Measurements from ENCODE around the gene TSPO2.
"Not testable (repeated sequence)": the region's sequence is repeated elsewhere in the genome, so short reads cannot be mapped to it uniquely, and the experiment has no call there.

Gene TSPO2

DNA sequence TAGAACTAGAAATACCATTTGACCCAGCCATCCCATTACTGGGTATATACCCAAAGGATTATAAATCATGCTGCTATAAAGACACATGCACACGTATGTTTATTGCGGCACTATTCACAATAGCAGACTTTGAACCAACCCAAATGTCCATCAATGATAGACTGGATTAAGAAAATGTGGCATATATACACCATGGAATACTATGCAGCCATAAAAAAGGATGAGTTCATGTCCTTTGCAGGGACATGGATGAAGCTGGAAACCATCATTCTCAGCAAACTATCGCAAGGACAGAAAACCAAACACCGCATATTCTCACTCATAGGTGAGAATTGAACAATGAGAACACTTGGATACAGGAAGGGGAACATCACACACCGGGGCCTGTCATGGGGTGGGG, 26.4 kb upstream of the TSPO2 start:
- DNase-seq (ENCODE audit: low spot score in 2 of 2); H3K4me1 Mint-ChIP-seq; H3K9me3 Mint-ChIP-seq; H3K4me3 Mint-ChIP-seq; ATAC-seq; H3K27ac Mint-ChIP-seq; H3K36me3 Mint-ChIP-seq: not testable (repeated sequence)

DNA sequence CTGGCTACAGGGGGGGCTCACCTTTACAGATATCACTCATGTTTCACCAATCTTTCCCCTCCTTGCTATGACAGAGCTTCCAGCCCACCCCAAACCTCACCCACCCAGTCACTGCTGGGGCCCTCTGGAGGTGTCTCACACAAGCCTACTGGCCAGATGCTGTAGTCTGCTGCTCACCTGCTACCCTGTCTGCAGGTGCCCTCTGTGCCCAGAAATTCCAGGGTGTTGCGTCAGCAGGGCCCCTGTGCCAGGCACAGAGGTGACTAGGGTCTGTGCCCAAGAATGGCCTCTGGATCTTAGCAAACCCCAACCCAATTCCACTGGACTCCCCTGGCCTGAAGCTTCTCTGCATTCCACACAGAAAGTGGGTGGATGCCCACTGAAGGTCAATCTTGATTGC, 24.6 kb upstream of the TSPO2 start:
- Mint-ChIP-seq H3K4me1 (no peaks in the 10 kb centered on the region), H3K36me3 (no peaks in the 10 kb centered on the region), H3K4me3 (no peak overlapping the region), H3K27ac (no peak overlapping the region), H3K9me3 (no peaks in the 10 kb centered on the region)
- ATAC-seq (no peak), DNase-seq (ENCODE audit: low spot score in 2 of 2) (no peak)

DNA sequence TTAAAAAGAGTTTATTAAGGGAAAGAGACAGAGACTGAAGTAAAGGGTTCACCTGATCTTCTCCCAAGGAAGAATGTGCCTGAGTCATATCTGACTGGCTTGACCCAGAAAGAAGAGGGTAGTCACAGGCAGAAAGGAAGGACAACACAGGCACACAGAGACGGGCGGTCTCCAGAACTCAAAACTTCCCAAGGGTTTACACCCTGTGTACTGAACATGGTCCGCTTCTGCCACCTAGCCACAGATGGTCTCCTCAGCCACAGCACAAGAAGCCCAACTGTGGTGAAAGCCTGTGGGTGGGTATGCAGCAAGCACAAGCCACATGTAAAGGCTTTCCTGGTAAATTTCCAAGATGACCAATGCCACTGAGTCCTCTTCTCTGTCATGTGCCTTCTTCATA, 20.4 kb upstream of the TSPO2 start:
- DNase-seq (ENCODE audit: low spot score in 2 of 2) (no peak), ATAC-seq (no peak)
- Mint-ChIP-seq H3K27ac (no peak overlapping the region), H3K9me3 (no peaks in the 10 kb centered on the region), H3K4me1 (no peaks in the 10 kb centered on the region), H3K36me3 (no peaks in the 10 kb centered on the region), H3K4me3 (no peak overlapping the region)

DNA sequence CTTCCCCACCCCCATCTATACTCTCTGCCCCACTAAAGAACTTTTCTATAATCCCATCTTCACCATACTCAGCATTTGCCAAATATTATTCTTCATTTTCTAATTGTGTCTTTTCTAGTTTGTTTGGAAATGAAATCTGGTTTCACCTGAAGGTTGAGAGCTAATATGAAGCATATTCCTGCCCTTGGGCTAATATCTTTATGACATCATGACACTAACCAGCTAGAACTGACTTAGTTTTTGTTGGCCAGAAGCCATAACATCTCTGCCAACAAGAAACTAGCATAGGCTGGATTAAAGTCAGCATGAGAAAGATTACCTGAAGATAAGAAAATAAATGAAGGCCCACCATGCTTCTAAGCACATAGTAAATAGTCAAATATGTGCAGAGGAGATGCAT, 20.0 kb upstream of the TSPO2 start:
- peaks cover 4% of the 10 kb centered on the region for H3K4me1 Mint-ChIP-seq
- no peak overlapping the region for H3K4me3 Mint-ChIP-seq
- no peaks in the 10 kb centered on the region for H3K36me3 Mint-ChIP-seq
- DNase-seq (ENCODE audit: low spot score in 2 of 2) (no peak), ATAC-seq (no peak)
- H3K9me3 Mint-ChIP-seq = no peaks in the 10 kb centered on the region
- no peak overlapping the region for H3K27ac Mint-ChIP-seq

DNA sequence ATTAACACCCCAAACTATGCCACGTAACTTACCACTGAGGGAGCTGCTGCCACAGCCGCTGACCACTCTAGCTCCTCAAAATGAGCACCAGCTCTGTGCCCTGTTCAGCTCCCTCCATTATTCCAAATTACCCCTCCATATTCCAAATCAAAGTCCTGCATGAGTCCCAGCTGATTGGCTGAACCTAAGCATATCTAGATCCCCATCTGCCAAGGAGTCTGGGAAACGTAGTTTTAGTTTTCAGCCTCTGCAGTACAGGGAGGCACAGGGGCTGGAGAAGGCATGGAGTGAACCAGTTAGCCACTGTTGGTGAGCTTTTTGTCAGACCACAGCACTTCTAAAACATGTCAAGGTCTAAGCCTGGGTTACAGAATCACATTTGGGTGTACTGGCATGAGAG, 19.2 kb upstream of the TSPO2 start:
- no peaks in the 10 kb centered on the region for H3K9me3 Mint-ChIP-seq
- no peak overlapping the region for H3K4me3 Mint-ChIP-seq
- ATAC-seq (no peak), DNase-seq (ENCODE audit: low spot score in 2 of 2) (no peak)
- H3K27ac Mint-ChIP-seq = no peak overlapping the region
- peaks cover 13% of the 10 kb centered on the region for H3K4me1 Mint-ChIP-seq
- H3K36me3 Mint-ChIP-seq = peaks cover 5% of the 10 kb centered on the region

DNA sequence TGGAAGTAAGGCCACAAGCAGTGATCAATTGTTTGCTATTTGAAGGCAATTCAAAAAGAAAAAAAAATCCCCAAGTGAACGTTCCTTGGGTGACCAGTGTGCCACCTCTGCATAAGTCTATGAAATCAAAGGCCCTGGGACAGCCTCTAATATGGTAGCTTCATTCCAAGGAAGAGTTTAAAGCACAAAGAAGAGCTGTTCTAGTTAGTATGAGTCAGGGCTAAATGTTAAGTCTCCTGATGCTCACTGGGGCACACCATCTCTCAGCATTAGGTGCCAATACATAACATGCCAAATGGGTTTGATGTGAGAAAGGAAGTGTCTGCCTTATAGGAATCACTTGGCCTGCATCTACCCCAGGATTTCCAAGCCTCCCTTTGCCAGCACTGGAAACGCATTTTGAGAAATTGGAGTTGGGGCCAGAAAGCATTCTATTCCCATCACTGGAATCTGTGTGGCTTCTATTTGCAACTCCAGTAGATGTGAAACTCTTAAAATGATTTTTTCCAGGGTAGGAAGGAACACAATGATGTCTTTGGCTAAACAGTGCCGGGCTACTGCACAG, 16.2 kb upstream of the TSPO2 start:
- Mint-ChIP-seq H3K4me3 (no peak overlapping the region), H3K27ac (no peak overlapping the region), H3K4me1 (peaks cover 25% of the 10 kb centered on the region)

DNA sequence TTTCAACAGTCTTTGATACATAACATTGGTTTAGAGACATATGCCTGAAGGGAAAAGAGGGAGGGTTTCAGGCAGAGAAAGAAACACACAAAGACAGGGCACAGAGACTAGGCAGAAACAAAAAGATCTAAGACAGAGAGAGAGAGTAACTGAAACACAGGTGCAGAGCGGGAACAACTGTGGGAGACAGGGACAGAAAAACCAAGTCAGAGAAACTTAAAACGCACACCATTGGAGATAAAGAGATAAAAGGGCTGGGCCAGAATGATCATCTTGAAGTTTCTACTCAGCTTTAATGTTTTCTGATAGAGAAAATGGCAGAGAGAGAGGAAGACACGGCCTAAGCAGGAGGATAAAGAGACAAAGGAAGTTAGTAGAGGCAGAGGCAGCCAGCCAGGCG, 15.0 kb upstream of the TSPO2 start:
- H3K36me3 Mint-ChIP-seq = peaks cover 6% of the 10 kb centered on the region
- H3K27ac Mint-ChIP-seq = peak overlapping the region; percentile 58
- H3K4me1 Mint-ChIP-seq = peaks cover 25% of the 10 kb centered on the region
- no peak for ATAC-seq
- no peak for DNase-seq (ENCODE audit: low spot score in 2 of 2)
- H3K4me3 Mint-ChIP-seq = peak overlapping the region; percentile 72
- H3K9me3 Mint-ChIP-seq = no peaks in the 10 kb centered on the region

More for the DNA sequence above, 16.2 kb upstream of the TSPO2 start:
- no peak for DNase-seq (ENCODE audit: low spot score in 2 of 2)
- Mint-ChIP-seq H3K9me3 (no peaks in the 10 kb centered on the region), H3K36me3 (peaks cover 6% of the 10 kb centered on the region)
- ATAC-seq = no peak

DNA sequence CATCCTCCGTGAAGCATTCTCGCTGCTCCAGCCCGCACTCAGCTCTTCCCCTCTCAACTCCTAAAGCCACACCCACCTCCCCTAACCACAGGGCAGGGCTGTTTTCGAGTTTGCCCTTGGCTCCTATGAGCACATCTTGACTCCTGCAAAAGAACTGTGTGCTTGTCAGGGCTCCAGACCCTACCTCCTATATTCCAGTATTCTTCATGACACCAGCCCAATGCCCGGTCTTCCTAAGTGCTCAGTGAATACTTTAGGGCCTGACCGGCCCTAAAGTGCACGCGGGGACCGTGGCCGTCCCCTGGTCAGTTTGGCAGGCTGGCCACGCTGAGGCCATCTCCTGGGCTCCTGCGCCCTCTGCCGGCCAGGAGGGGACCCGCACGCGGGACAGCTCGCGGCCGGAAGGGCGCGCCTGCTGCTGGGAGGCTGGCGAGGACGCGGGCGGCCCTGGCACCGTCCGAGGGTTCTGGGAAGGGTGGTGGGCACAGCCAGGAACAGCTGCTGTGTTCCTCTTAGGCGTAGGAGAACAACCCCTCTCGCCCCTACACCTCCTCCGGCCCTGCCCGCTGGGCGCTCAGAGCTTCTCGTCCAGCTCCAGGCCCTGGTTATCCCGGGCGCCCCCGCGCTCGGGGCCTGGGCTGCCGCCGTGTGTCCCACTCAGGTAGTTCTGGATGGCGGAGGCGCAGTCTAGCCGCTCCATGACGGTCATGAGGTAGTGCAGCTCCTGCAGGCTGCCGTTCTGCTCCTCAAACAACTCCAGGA, 14.3 kb upstream of the TSPO2 start:
- Mint-ChIP-seq H3K27ac (peak overlapping the region; percentile 58), H3K36me3 (peaks cover 6% of the 10 kb centered on the region), H3K9me3 (no peaks in the 10 kb centered on the region), H3K4me1 (peaks cover 25% of the 10 kb centered on the region), H3K4me3 (peak overlapping the region; percentile 72)
- DNase-seq (ENCODE audit: low spot score in 2 of 2) (peak; percentile 91 to 93), ATAC-seq (peak; percentile 90)

DNA sequence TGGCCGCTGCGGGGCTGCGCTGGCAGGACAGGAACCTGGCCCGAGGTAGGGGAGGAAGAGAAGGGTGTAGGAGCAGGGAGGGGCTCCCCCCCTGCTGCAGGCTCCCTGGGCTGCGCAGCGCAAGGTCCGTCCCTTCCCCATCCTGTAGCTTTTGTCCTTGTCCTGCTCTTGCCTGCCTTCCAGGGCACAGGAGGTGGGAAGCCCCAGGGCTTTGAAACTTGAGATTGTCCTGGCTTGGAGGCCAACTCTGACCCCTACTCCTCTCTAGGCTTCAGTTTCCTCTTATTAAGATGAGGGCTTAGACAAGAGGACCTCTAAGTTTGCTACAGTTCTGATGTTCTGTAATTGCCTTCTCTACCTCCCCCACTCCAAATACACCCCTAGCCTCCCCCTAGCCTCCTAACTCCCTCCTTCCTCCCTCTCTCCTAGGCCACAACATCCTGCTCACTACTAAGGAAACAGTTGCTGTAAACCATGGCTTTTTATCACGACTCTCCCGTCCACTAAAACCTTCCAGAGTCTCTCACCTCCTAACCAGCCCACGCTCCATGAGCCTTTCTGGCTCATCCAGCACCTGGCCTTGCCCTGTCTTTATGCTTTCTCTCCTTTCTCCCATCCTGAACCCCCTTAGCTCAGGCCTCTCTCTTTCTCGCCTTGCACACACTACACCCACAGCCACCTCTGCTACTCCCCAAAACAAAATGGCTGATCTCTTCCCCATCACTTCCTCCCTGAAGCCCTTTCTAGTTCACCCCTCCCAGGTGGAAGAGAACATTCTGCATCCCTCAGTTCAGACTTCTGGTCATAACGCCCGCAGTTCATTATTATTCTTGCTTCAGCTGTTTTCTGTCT, 13.5 kb upstream of the TSPO2 start:
- Mint-ChIP-seq H3K9me3 (no peaks in the 10 kb centered on the region), H3K4me3 (peak overlapping the region; percentile 72), H3K27ac (peak overlapping the region; percentile 58), H3K4me1 (peaks cover 25% of the 10 kb centered on the region), H3K36me3 (peaks cover 6% of the 10 kb centered on the region)
- no peak for DNase-seq (ENCODE audit: low spot score in 2 of 2)
- peak; percentile 59 for ATAC-seq

DNA sequence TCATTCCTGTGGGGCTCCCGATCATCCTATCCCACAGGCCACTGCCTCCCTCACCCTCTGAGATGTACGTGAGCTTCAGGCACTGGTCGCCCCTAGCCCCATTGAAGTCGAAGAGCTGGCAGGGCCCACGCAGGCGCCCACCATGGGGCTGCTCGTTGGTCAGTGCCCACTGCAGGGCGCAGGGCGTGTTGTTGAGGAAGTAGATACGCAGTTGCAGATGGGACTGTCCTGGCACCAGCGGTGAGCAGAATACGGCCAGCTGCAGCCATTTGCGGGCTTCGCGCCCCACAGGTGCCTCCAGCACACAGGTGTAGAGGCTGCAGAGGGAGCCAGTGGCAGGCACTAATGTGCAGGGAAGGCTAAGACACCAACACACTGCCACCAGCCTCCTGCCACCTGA, 9.4 kb upstream of the TSPO2 start:
- DNase-seq (ENCODE audit: low spot score in 2 of 2) (no peak), ATAC-seq (no peak)
- H3K4me3 Mint-ChIP-seq = no peak overlapping the region
- peaks cover 15% of the 10 kb centered on the region for H3K4me1 Mint-ChIP-seq
- H3K9me3 Mint-ChIP-seq = no peaks in the 10 kb centered on the region
- peaks cover 3% of the 10 kb centered on the region for H3K36me3 Mint-ChIP-seq
- peak overlapping the region; percentile 0 for H3K27ac Mint-ChIP-seq

DNA sequence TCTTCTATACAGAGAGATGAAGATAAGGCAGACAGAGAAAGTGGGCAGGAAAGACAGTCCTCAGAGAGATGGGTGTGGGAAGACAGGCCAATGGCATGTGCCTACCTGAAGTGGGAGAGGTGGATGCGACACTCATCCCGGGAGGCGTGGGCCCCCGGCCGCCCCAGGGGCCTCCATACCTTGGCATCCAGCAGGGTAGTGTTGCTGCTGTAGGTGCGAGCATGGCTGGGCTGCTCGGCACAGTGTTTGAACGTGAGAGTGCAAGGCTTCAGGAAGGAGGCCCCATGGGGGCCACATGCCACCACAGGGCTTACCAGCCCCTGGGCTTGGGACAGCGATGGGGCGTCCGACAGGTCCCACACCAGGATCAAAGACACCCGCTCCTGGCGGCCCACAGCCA, 8.5 kb upstream of the TSPO2 start:
- no peaks in the 10 kb centered on the region for H3K9me3 Mint-ChIP-seq
- no peak overlapping the region for H3K4me3 Mint-ChIP-seq
- ATAC-seq (no peak), DNase-seq (ENCODE audit: low spot score in 2 of 2) (no peak)
- peak overlapping the region; percentile 0 for H3K27ac Mint-ChIP-seq
- peaks cover 6% of the 10 kb centered on the region for H3K4me1 Mint-ChIP-seq
- no peaks in the 10 kb centered on the region for H3K36me3 Mint-ChIP-seq

DNA sequence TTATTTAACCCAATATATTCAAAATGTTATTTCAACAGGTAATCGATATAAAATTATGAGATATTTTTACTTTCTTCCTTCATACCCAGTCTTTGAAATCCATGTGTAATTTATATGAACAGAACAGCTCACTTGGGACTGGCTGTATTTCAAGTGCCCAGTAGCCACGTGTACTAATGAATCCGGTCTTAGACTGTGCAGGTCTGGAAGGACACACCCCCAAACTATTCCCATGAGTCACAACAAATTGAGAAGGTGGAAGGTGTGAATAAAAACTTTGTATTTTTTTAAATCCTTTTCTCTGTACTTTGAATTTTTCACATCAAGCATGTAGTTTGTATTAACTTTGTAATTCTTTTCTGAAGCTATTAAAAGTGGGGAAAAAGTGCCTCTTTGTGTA, 6.1 kb upstream of the TSPO2 start:
- Mint-ChIP-seq H3K4me3 (no peak overlapping the region), H3K27ac (no peak overlapping the region), H3K36me3 (no peaks in the 10 kb centered on the region), H3K4me1 (no peaks in the 10 kb centered on the region), H3K9me3 (no peaks in the 10 kb centered on the region)
- DNase-seq (ENCODE audit: low spot score in 2 of 2) (no peak), ATAC-seq (no peak)

DNA sequence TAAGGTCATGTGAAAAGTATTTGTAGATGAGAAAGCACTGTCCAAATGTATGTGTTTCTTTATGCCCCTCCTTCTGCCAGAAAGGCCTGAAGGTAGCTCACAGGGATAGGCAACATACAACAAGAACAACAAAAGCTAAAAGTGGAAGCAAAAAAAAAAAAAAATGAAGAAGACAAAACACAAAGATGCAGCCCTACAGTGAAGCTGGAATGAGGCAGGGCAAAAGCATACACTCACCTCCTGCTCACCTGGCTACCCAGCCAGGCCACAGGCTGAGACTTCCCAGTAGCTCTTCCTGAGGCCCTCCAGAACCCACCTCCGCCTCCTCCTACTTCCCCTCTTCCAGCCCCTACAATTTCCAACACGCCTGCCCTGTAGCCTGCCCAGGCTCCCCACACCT, 5.7 kb upstream of the TSPO2 start:
- DNase-seq (ENCODE audit: low spot score in 2 of 2) = no peak
- H3K9me3 Mint-ChIP-seq = no peaks in the 10 kb centered on the region
- H3K27ac Mint-ChIP-seq = peak overlapping the region; percentile 56

DNA sequence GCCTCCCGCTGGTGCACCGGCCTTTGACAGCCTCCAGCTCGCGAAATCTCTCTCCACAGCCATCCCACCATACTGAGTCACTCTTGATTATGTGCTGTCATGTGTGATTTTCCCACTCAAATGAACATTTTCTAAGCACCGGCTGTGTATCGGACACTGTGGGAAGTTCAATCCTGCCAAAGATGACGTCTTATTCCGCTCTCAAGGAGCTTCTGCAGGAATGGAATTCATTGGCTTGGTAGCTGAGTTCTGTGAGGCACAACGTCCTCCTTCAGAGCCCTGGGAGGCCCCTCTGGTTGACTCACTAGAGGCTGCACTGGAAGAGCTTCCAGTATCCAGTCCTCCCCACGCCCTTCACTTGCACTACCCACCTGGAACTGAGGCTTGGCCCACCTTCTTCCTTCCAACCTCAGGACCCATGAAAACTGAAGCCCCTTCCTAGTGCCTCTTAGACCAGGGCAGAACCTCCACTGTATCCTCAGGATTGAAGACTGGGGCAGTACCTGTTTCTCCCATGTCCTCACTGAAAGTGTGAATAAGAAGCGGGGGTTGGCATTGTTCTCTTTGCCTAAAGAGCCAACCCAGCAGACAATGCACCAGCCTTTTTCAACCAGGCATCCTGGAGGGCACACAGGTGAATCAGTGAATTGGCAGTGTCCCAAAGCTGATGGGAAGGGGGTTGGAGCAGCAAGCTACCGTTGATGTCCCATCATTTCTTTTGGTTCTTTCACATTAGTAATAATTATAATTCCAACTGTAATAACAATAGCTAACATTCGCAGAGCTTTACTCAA, 5.0 kb upstream of the TSPO2 start:
- DNase-seq (ENCODE audit: low spot score in 2 of 2) (no peak), ATAC-seq (no peak)
- Mint-ChIP-seq H3K9me3 (no peaks in the 10 kb centered on the region), H3K36me3 (no peaks in the 10 kb centered on the region), H3K4me3 (no peak overlapping the region), H3K27ac (peak overlapping the region; percentile 56), H3K4me1 (no peaks in the 10 kb centered on the region)

More for the DNA sequence above, 5.7 kb upstream of the TSPO2 start:
- Mint-ChIP-seq H3K36me3 (no peaks in the 10 kb centered on the region), H3K4me3 (no peak overlapping the region), H3K4me1 (no peaks in the 10 kb centered on the region)
- ATAC-seq = no peak

DNA sequence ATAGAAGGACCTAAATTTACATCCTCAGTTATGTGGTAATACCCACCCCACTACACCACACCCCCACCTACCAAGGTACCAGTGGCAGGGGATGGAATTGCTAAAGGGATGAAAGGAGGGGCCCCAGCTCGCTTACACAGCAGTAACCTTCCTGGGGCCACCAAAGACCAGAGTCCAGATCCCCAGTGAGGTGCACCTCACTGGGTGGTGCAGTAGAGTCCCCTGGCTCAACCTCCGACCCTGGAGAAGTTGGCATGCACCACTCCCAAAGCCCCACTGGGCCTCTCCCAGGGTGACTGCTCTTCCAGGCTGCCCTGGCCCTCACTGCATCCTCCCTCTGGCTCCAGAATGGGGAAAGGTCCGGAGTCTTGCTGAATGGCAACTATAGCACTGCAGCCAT, 4.1 kb upstream of the TSPO2 start:
- Mint-ChIP-seq H3K4me1 (no peaks in the 10 kb centered on the region), H3K27ac (no peak overlapping the region), H3K9me3 (no peaks in the 10 kb centered on the region), H3K36me3 (no peaks in the 10 kb centered on the region), H3K4me3 (no peak overlapping the region)
- DNase-seq (ENCODE audit: low spot score in 2 of 2) (no peak), ATAC-seq (no peak)
